ENCODE results near the gene NPTX1.

Gene NPTX1

DNA sequence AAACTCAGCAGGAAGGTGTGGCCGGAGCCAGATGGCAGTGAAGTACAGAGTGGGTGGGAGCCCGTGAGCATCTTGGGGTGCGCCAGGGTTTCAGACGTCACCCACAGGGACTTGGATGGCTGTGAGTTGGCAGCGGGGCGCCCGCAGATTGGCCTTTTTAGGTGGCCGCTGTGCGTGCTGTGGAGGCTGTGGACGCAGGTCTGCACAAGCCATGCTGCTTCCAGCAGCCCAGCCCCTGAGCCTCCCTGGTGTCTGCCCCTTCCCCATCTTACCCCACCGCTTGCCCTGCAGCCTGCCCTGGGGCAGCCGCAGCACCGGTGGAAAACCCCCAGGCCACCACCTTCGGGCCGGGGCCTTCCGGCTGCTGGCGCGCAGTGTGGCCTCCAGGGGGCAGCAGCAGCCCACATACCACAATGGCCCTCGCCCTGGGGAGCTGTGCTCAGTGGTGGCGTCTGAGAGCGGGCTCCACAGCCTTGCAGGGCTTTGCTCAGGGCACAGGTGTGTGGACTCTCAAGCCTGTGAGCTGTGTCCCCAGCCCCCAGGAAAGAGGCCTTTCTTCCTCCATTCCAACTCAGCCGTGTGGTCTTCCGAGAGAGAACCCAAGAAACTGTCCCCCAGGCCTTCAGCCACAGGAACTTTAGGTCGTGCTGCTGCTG, 49.6 kb downstream of the NPTX1 start:
- Mint-ChIP-seq H3K9me3 (no peaks in the 10 kb centered on the region), H3K4me3 (no peak overlapping the region), H3K36me3 (ENCODE audit: low read depth) (no peaks in the 10 kb centered on the region)

DNA sequence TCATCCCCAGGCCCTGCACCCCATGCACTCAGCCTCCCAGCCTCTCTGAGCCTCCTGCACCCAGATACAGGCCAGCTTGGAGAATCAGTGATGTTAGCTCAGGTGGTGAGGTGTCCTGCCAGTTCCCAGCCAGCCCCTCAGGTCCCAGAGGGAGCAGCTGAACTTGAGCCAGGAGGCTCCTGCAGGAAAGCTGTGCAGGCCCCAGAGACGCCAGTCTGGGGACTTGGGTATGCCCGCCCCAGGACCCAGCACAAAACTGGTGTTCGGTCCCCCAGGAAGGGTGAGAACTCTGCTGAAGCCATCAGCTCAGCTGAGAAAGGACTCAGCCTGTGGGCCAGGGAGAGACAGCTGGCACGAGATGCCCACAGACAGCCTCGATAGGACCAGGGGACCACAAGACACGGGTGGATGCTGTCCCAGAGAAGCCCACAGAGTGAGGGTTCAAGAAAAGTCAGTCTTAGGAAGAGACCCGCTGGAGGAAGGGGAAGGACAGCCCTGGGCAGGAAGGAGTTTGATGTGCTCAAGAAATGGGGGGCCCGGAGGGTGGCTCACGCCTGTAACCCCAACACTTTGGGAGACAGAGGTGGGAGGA, 50.5 kb downstream of the NPTX1 start:
- Mint-ChIP-seq H3K27ac (no peak overlapping the region), H3K4me3 (no peak overlapping the region), H3K4me1 (ENCODE audit: low read depth) (peaks cover 18% of the 10 kb centered on the region), H3K36me3 (ENCODE audit: low read depth) (no peaks in the 10 kb centered on the region), H3K9me3 (no peaks in the 10 kb centered on the region), H3K27me3 (no peaks in the 10 kb centered on the region)

More for the DNA sequence above, 49.6 kb downstream of the NPTX1 start:
- Mint-ChIP-seq H3K27me3 (no peaks in the 10 kb centered on the region), H3K4me1 (ENCODE audit: low read depth) (peaks cover 18% of the 10 kb centered on the region), H3K27ac (no peak overlapping the region)

DNA sequence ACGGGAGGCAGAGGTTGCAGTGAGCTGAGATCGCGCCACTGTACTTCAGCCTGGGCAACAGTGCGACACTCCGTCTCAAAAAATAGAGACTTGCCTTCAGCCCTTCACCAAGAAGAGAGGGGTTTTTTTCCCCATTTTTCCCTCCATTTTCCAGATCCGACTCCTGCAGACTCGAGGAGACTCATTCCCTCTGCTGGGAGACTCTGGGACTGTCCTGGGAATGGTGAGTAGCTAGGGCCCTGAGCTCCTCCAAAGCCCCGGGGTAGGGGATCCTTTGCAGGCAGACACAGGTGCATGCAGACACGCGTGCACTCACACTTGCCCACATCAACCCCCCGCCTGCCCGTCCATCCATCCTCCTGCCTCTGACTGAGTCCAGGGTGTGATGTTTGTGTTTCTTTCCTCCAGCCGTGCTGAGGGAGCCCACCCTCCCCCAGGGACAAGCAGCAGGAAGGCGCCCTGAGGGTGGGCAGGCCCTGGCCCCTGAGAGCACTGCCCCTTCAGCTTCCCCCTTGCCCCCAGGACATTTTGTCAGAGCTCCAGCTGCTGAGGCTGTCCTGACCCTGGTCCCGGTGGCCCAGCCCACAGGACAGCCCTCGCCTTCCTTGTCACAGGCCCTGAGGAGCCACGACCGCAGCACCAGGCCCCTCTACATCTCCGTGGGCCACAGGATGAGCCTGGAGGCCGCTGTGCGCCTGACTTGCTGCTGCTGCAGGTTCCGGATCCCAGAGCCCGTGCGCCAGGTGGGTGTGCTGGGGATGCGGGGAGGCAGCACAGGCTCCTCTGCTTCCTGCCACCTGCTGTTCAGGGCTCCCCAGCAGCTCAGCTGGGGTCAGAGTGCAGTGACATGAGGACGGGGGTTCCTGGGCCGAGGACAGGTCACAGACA, 51.3 kb downstream of the NPTX1 start:
- Mint-ChIP-seq H3K27me3 (no peaks in the 10 kb centered on the region), H3K36me3 (ENCODE audit: low read depth) (no peaks in the 10 kb centered on the region), H3K4me3 (no peak overlapping the region), H3K4me1 (ENCODE audit: low read depth) (peaks cover 18% of the 10 kb centered on the region), H3K9me3 (no peaks in the 10 kb centered on the region), H3K27ac (no peak overlapping the region)

DNA sequence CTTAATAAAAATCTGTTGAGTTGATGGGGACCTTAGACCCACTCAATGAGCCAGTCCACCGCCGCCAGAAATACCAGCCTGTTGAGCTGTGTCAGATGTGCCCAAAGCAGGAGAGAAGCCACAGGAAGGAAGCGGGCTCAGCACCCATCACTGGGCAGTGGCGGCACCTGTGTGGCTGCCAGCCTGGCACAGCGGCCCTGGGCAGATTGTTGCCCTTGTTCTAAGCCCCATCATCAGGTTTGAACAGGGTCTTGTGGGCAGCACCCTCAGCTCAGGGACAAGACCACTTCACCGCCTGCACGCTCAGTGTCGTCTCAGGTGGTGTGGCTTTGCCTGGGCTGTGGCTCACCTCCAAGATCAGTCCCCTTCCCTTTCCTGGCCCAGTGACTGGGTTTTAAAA, 52.1 kb downstream of the NPTX1 start:
- Mint-ChIP-seq H3K9me3 (no peaks in the 10 kb centered on the region), H3K27me3 (no peaks in the 10 kb centered on the region), H3K36me3 (ENCODE audit: low read depth) (peaks cover 7% of the 10 kb centered on the region), H3K4me3 (no peak overlapping the region), H3K4me1 (ENCODE audit: low read depth) (peaks cover 18% of the 10 kb centered on the region), H3K27ac (no peak overlapping the region)

DNA sequence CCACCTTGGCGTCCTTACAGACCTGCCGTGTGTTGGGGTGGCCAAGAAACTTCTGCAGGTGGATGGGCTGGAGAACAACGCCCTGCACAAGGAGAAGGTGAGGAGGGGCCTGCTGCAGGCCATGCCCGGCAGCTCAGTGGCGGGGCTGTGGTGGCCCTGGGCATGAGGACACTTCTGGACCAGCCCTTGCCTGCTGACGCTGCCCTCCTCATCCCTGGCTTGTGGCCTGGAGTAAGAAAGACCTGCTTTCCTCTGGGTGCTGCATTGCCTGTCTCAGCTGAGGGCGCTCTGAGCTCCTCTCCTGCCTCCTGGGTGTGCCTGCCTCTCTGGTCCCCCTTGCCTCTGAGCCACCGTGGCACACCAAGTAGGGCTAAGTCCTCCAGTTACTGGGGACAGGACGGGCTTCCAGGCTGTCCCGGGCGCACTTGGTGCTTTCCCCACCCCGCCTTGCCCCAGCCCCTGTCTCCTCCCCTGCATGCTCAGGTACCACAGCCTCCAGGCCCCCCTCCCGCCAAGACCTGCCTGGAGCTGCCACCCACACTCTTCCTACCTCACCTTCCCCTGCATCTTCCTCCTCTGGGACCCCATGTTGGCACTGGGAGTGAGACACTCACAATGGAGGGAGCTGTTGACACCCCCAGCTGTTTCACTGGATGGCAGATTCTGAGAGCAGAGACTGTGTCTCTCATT, 52.7 kb downstream of the NPTX1 start:
- H3K27ac Mint-ChIP-seq, result no peak overlapping the region
- no peaks in the 10 kb centered on the region for H3K9me3 Mint-ChIP-seq
- no peaks in the 10 kb centered on the region for H3K27me3 Mint-ChIP-seq
- H3K36me3 Mint-ChIP-seq (ENCODE audit: low read depth), result peaks cover 7% of the 10 kb centered on the region
- no peak overlapping the region for H3K4me3 Mint-ChIP-seq
- peaks cover 18% of the 10 kb centered on the region for H3K4me1 Mint-ChIP-seq (ENCODE audit: low read depth)

DNA sequence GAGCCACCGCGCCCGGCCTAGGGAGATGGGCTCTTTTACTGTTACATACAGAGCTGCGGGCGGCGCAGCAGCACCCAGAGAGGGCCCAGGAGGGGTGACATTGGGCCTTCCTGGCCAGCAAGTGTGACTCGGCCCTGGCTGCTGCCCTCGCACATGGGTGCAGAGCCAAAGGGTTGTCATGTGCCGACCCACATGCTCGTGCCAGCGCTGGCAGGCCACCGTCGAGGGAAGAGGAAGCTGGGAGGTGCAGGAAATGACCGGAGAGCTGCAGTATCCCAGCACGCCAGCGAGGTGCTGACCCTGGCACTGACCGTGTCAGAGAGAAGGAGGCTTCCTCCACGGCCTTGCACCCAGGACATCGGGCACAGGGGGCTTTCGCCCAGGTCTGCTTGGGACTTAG, 53.4 kb downstream of the NPTX1 start:
- no peaks in the 10 kb centered on the region for H3K27me3 Mint-ChIP-seq
- peaks cover 18% of the 10 kb centered on the region for H3K4me1 Mint-ChIP-seq (ENCODE audit: low read depth)
- H3K9me3 Mint-ChIP-seq, result no peaks in the 10 kb centered on the region
- H3K27ac Mint-ChIP-seq, result no peak overlapping the region
- H3K36me3 Mint-ChIP-seq (ENCODE audit: low read depth), result peaks cover 9% of the 10 kb centered on the region
- H3K4me3 Mint-ChIP-seq, result no peak overlapping the region

DNA sequence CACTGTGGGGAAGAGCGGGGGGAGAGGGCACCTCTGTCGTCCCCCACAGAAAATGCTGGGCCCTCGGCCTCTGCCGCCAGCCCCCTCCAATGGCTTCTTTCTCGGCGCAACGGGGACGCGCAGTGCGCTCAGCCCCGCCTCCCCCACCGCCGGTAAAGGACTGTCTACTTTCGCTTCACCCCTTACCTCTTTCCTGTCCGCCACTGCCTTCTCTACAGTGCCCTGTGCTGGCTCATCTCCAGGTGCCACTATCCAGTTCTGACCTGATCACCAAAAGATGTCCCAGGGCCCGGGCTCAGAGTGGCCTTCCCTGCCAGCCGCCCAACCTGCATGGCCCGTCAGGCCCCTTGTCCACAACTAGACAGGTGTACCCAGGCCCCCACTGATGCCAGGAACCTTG, 54.1 kb downstream of the NPTX1 start:
- Mint-ChIP-seq H3K36me3 (ENCODE audit: low read depth) (peaks cover 12% of the 10 kb centered on the region), H3K9me3 (no peaks in the 10 kb centered on the region), H3K4me3 (no peak overlapping the region), H3K27me3 (no peaks in the 10 kb centered on the region), H3K4me1 (ENCODE audit: low read depth) (peaks cover 23% of the 10 kb centered on the region), H3K27ac (no peak overlapping the region)

DNA sequence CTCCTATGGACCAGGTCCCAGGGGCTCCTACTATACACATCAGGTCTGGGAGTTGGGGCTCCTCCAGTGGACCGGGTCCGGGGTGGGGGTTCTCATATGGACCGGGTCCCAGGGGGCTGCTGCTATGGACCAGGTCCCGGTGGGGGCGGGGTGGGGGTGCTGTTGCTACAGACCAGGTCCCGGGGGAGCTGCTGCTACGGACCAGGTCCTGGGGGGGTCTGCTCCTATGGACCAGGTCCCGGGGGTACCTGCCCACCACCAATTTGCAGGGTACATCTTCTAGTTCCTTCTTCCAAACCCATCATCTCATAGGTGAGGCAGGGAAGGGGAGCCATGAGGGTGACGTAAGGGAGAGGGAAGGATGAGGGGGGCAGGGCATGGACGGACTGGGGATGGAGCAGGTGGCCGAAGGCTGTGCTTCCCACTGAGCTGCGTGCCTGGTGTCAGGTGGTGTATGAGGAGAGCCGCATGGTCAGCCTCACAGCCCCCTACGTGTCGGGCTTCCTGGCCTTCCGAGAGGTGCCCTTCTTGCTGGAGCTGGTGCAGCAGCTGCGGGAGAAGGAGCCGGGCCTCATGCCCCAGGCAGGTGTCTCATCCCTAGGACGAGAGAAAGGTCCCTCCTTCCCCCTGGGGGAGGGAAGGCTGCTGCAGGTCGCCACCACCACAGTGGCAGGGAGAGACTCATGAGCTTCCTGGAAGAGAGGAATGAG, 54.9 kb downstream of the NPTX1 start:
- peaks cover 22% of the 10 kb centered on the region for H3K4me1 Mint-ChIP-seq (ENCODE audit: low read depth)
- no peaks in the 10 kb centered on the region for H3K9me3 Mint-ChIP-seq
- H3K36me3 Mint-ChIP-seq (ENCODE audit: low read depth), result peaks cover 12% of the 10 kb centered on the region
- no peak overlapping the region for H3K4me3 Mint-ChIP-seq
- H3K27me3 Mint-ChIP-seq, result no peaks in the 10 kb centered on the region
- no peak overlapping the region for H3K27ac Mint-ChIP-seq

DNA sequence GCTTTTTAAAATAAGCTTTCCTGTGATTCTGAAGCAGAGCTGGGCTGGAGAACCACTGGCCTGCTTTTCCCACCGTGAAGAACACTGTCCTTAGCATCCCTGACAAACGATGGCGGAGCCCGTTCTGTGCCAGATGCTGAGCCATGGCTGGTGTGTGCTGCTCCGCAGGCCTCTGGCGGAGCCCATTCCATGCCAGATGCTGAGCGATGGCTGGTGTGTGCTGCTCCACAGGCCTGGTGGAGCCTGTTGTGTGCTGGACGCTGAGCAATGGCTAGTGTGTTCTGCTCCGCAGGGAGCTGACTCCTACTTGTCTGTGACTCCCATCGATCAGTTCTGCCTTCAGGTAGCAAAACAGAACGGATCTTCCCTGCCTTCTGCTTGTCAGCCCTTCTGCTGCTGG, 57.2 kb downstream of the NPTX1 start:
- Mint-ChIP-seq H3K36me3 (ENCODE audit: low read depth) (peaks cover 12% of the 10 kb centered on the region), H3K4me3 (no peak overlapping the region)

DNA sequence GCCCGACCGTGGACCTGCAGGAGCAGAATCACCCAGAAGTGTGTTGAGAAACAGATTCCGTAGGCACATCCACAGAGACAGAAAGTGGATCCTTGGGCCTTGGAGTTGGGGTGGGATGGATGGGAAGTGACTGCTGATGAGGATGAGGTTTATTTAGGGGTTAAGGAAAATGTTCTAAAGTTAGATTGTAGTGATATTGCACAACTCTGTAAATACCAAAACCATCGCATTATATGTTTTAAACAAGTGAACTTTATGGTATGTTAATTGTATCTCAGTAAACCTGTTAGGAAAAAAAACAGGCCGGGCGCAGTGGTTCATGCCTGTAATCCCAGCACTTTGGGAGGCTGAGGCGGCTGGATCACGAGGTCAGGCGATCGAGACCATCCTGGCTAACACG, 57.8 kb downstream of the NPTX1 start:
- Mint-ChIP-seq H3K4me3 (no peak overlapping the region), H3K9me3 (no peaks in the 10 kb centered on the region), H3K36me3 (ENCODE audit: low read depth) (peaks cover 12% of the 10 kb centered on the region), H3K4me1 (ENCODE audit: low read depth) (peaks cover 29% of the 10 kb centered on the region), H3K27me3 (peaks cover 6% of the 10 kb centered on the region), H3K27ac (no peak overlapping the region)

More for the DNA sequence above, 57.2 kb downstream of the NPTX1 start:
- Mint-ChIP-seq H3K9me3 (no peaks in the 10 kb centered on the region), H3K27ac (no peak overlapping the region), H3K27me3 (peaks cover 1% of the 10 kb centered on the region), H3K4me1 (ENCODE audit: low read depth) (peaks cover 31% of the 10 kb centered on the region)
